Activated CD4-positive, alpha-beta T cell treated with anti-CD3 and anti-CD28 coated beads, Interleukin-2, amount 10 ng/mL, durations not matched to agents 7 days and 5 days (primary cell): Measurements from ENCODE around the gene ZNF654. TPM values are rescaled to one million over a fixed set of nuclear protein-coding genes. Genes with fewer than 3 reads are reported as not detected.
"Not testable (repeated sequence)": the region's sequence is repeated elsewhere in the genome, so short reads cannot be mapped to it uniquely, and the experiment has no call there.

Experiments
- CTCF ChIA-PET: fragments of 350-600 bp; sonication (Branson Sonifier 250); formaldehyde crosslinking; loops from one replicate; lab custom pipeline; 2021; ENCODE audit warnings: antibody characterized with exemption; lab: Charles Lee
- POLR2A ChIA-PET: fragments of 350-600 bp; sonication (Branson Sonifier 250); formaldehyde crosslinking; loops from one replicate; lab custom pipeline; 2021; ENCODE audit warnings: antibody characterized with exemption; lab: Charles Lee
- DNase-seq: peaks from one replicate; pipeline ENCODE4 v3.0.0-alpha.2; 2020
- H3K27ac Mint-ChIP-seq: one replicate; pipeline ENCODE4 v1.8.0; 2021; ENCODE audit warnings: mild to moderate bottlenecking, moderate library complexity, mixed read lengths
- H3K27me3 Mint-ChIP-seq: one replicate; pipeline ENCODE4 v1.8.0; 2021; ENCODE audit warnings: mixed read lengths
- H3K36me3 Mint-ChIP-seq: one replicate; pipeline ENCODE4 v1.8.0; 2021; ENCODE audit warnings: low read depth, mixed read lengths
- H3K4me1 Mint-ChIP-seq: one replicate; pipeline ENCODE4 v1.8.0; 2021; ENCODE audit warnings: mixed read lengths
- H3K4me3 Mint-ChIP-seq: one replicate; pipeline ENCODE4 v1.8.0; 2021; ENCODE audit warnings: mild to moderate bottlenecking, moderate library complexity, mixed read lengths
- H3K9me3 Mint-ChIP-seq: one replicate; pipeline ENCODE4 v1.8.0; 2021; ENCODE audit warnings: mixed read lengths
- total RNA-seq, 2 experiments: library from RNA; stranded (reverse); gene quantifications; one replicate each; pipeline ENCODE4 v1.2.3, GENCODE V29; 2021

Gene ZNF654
- 10 to 100 TPM; 25.3 to 25.4 TPM for total RNA-seq

- Mint-ChIP-seq H3K27me3 (no peaks in the 10 kb centered on the region), H3K36me3 (peaks cover 37% of the 10 kb centered on the region), H3K4me1 (peaks cover 54% of the 10 kb centered on the region), H3K27ac (peak within 1 kb of the TSS; percentile 97), H3K9me3 (no peaks in the 10 kb centered on the region), H3K4me3 (peak within 1 kb of the TSS; percentile 90)
- ChIA-PET CTCF (interaction anchor here (0.6 to 1.6 kb wide), 6 partner anchors 21 to 90 kb away, joined by 3 to 7 read pairs (median 3); no protein-coding TSS in a partner anchor), POLR2A (interaction anchor here (0.6 to 1.1 kb wide), 3 partner anchors 27 to 92 kb away, joined by 3 to 7 read pairs (median 4); no protein-coding TSS in a partner anchor)
- peak; percentile 99 for DNase-seq
Observed at GRCh38 chr3:88058581-88059379, at the start of gene ZNF654, which contains the start of gene CGGBP1. TSS of gene ZNF654 (plus strand) at chr3:88059255. CDS start at chr3:88059320, 65 bp downstream. TSS of gene CGGBP1 (minus strand) at chr3:88059005. CDS start at chr3:88055976, 3,029 bp downstream.

- CTCF ChIA-PET, result no interaction called here
- peaks cover 6% of the 10 kb centered on the region for H3K27me3 Mint-ChIP-seq
- H3K4me1 Mint-ChIP-seq, result peaks cover 2% of the 10 kb centered on the region
- POLR2A ChIA-PET, result no interaction called here
- no peak for DNase-seq
- no peak overlapping the region for H3K27ac Mint-ChIP-seq
- no peaks in the 10 kb centered on the region for H3K36me3 Mint-ChIP-seq
- H3K4me3 Mint-ChIP-seq, result no peak overlapping the region
- no peaks in the 10 kb centered on the region for H3K9me3 Mint-ChIP-seq
Observed at GRCh38 chr3:88010810-88011209, 48.2 kb upstream of the ZNF654 start.

GRCh38 chr3:88013592-88013991 is 45.5 kb upstream of the ZNF654 start:
- CTCF ChIA-PET, result interaction anchor here (0.6 kb wide), 1 partner anchor 12 kb away, joined by 3 read pairs; no protein-coding TSS in a partner anchor
- H3K27ac Mint-ChIP-seq, result no peak overlapping the region

GRCh38 chr3:88015656-88016055 is 43.4 kb upstream of the ZNF654 start:
- H3K9me3 Mint-ChIP-seq, H3K36me3 Mint-ChIP-seq, H3K27ac Mint-ChIP-seq, H3K27me3 Mint-ChIP-seq, POLR2A ChIA-PET, DNase-seq, CTCF ChIA-PET, H3K4me3 Mint-ChIP-seq: not testable (repeated sequence)
- H3K4me1 Mint-ChIP-seq, result peaks cover 14% of the 10 kb centered on the region

More at GRCh38 chr3:88013592-88013991, 45.5 kb upstream of the ZNF654 start:
- POLR2A ChIA-PET, result no interaction called here
- Mint-ChIP-seq H3K36me3 (peaks cover 1% of the 10 kb centered on the region), H3K9me3 (peaks cover 6% of the 10 kb centered on the region), H3K4me1 (peaks cover 7% of the 10 kb centered on the region), H3K27me3 (peaks cover 7% of the 10 kb centered on the region), H3K4me3 (no peak overlapping the region)
- no peak for DNase-seq

- peak; percentile 56 for DNase-seq
- ChIA-PET CTCF (interaction anchor here (0.6 to 1.7 kb wide), 4 partner anchors 10 to 252 kb away, joined by 3 to 4 read pairs (median 3); no protein-coding TSS in a partner anchor), POLR2A (no interaction called here)
- Mint-ChIP-seq H3K4me1 (peaks cover 17% of the 10 kb centered on the region), H3K27ac (peak overlapping the region; percentile 32), H3K27me3 (peaks cover 8% of the 10 kb centered on the region), H3K4me3 (no peak overlapping the region), H3K9me3 (peaks cover 13% of the 10 kb centered on the region), H3K36me3 (peaks cover 4% of the 10 kb centered on the region)
Observed at GRCh38 chr3:88019024-88019423, 40.0 kb upstream of the ZNF654 start.

GRCh38 chr3:88025001-88025552 is 34.0 kb upstream of the ZNF654 start:
- Mint-ChIP-seq H3K4me3 (no peak overlapping the region), H3K36me3 (peaks cover 8% of the 10 kb centered on the region), H3K9me3 (peaks cover 10% of the 10 kb centered on the region), H3K27ac (no peak overlapping the region), H3K4me1 (peaks cover 12% of the 10 kb centered on the region), H3K27me3 (peaks cover 5% of the 10 kb centered on the region)
- CTCF ChIA-PET, result no interaction called here
- POLR2A ChIA-PET, result interaction anchor here (0.6 kb wide), 1 partner anchor 136 kb away, joined by 3 read pairs; no protein-coding TSS in a partner anchor
- DNase-seq, result no peak

- POLR2A ChIA-PET, result no interaction called here
- Mint-ChIP-seq H3K9me3 (peaks cover 3% of the 10 kb centered on the region), H3K36me3 (peaks cover 6% of the 10 kb centered on the region), H3K4me1 (peaks cover 33% of the 10 kb centered on the region), H3K27me3 (no peaks in the 10 kb centered on the region), H3K27ac (no peak overlapping the region), H3K4me3 (no peak overlapping the region)
- CTCF ChIA-PET, result interaction anchor here (0.7 to 1.9 kb wide), 6 partner anchors 8 to 120 kb away, joined by 3 to 4 read pairs (median 3); no protein-coding TSS in a partner anchor
- DNase-seq, result no peak
Observed at GRCh38 chr3:88028876-88029275, 30.2 kb upstream of the ZNF654 start.

- H3K27me3 Mint-ChIP-seq, result no peaks in the 10 kb centered on the region
Observed at GRCh38 chr3:88030210-88030609, 28.8 kb upstream of the ZNF654 start.

GRCh38 chr3:88031642-88032077 is 27.4 kb upstream of the ZNF654 start:
- peaks cover 3% of the 10 kb centered on the region for H3K9me3 Mint-ChIP-seq

More at GRCh38 chr3:88030210-88030609, 28.8 kb upstream of the ZNF654 start:
- Mint-ChIP-seq H3K4me3 (peak overlapping the region; percentile 60), H3K4me1 (peaks cover 40% of the 10 kb centered on the region), H3K9me3 (peaks cover 3% of the 10 kb centered on the region), H3K27ac (peak overlapping the region; percentile 83), H3K36me3 (peaks cover 6% of the 10 kb centered on the region)
- ChIA-PET CTCF (interaction anchor here (1.1 kb wide), 1 partner anchor 10 kb away, joined by 3 read pairs; no protein-coding TSS in a partner anchor), POLR2A (no interaction called here)
- no peak for DNase-seq

GRCh38 chr3:88032245-88032644 is 26.8 kb upstream of the ZNF654 start:
- CTCF ChIA-PET, result interaction anchor here (0.6 to 1.6 kb wide), 4 partner anchors 10 to 116 kb away, joined by 3 to 4 read pairs (median 3); partner anchors contain the start of gene CGGBP1
- peaks cover 6% of the 10 kb centered on the region for H3K36me3 Mint-ChIP-seq
- POLR2A ChIA-PET, result interaction anchor here (0.7 kb wide), 1 partner anchor 26 kb away, joined by 4 read pairs; the partner anchor contains the start of gene CGGBP1
- H3K4me3 Mint-ChIP-seq, result peak overlapping the region; percentile 73
- peak overlapping the region; percentile 91 for H3K27ac Mint-ChIP-seq
- DNase-seq, result no peak
- H3K9me3 Mint-ChIP-seq, result peaks cover 3% of the 10 kb centered on the region
- H3K27me3 Mint-ChIP-seq, result no peaks in the 10 kb centered on the region
- peaks cover 40% of the 10 kb centered on the region for H3K4me1 Mint-ChIP-seq

More at GRCh38 chr3:88031642-88032077, 27.4 kb upstream of the ZNF654 start:
- H3K27me3 Mint-ChIP-seq, result no peaks in the 10 kb centered on the region
- POLR2A ChIA-PET, result interaction anchor here (0.7 kb wide), 1 partner anchor 27 kb away, joined by 4 read pairs; the partner anchor contains the start of gene CGGBP1
- H3K36me3 Mint-ChIP-seq, result peaks cover 6% of the 10 kb centered on the region
- peak; percentile 31 for DNase-seq
- CTCF ChIA-PET, result interaction anchor here (1.3 to 1.6 kb wide), 3 partner anchors 9 to 117 kb away, joined by 3 to 4 read pairs (median 3); no protein-coding TSS in a partner anchor
- peak overlapping the region; percentile 91 for H3K27ac Mint-ChIP-seq
- H3K4me3 Mint-ChIP-seq, result peak overlapping the region; percentile 73
- peaks cover 40% of the 10 kb centered on the region for H3K4me1 Mint-ChIP-seq

- Mint-ChIP-seq H3K27me3 (no peaks in the 10 kb centered on the region), H3K4me1 (peaks cover 40% of the 10 kb centered on the region), H3K4me3 (no peak overlapping the region), H3K27ac (no peak overlapping the region), H3K36me3 (peaks cover 6% of the 10 kb centered on the region), H3K9me3 (peaks cover 3% of the 10 kb centered on the region)
- ChIA-PET CTCF (interaction anchor here (1.3 to 1.8 kb wide), 2 partner anchors 10 to 116 kb away, joined by 3 to 4 read pairs; no protein-coding TSS in a partner anchor), POLR2A (no interaction called here)
- no peak for DNase-seq
Observed at GRCh38 chr3:88033079-88033478, 26.0 kb upstream of the ZNF654 start.

- H3K4me3 Mint-ChIP-seq, result no peak overlapping the region
Observed at GRCh38 chr3:88033808-88034207, 25.2 kb upstream of the ZNF654 start.

More at GRCh38 chr3:88033808-88034207, 25.2 kb upstream of the ZNF654 start:
- Mint-ChIP-seq H3K27me3 (no peaks in the 10 kb centered on the region), H3K27ac (no peak overlapping the region), H3K4me1 (peaks cover 40% of the 10 kb centered on the region), H3K9me3 (peaks cover 3% of the 10 kb centered on the region), H3K36me3 (peaks cover 6% of the 10 kb centered on the region)
- CTCF ChIA-PET, result interaction anchor here (0.6 to 1.8 kb wide), 2 partner anchors 9 to 15 kb away, joined by 3 to 4 read pairs; no protein-coding TSS in a partner anchor
- POLR2A ChIA-PET, result no interaction called here
- DNase-seq, result no peak
